Erythroblast (primary cell): Measurements from ENCODE around the gene PIGQ.

Experiments used
- DNase-seq, 2 experiments: peaks; one replicate each; lab custom pipeline; 2025; lab: John Stamatoyannopoulos, UW
- GATA1 ChIP-seq: IDR thresholded peaks from 2 replicates; pipeline ENCODE4 v1.6.1; 2011; ENCODE audit warnings: low read depth, mild to moderate bottlenecking, control low read depth, low read length, moderate library complexity
- POLR2A ChIP-seq: IDR thresholded peaks from 2 replicates; pipeline ENCODE4 v1.6.1; 2011; ENCODE audit warnings: mild to moderate bottlenecking, low read length

PIGQ gene

DNA sequence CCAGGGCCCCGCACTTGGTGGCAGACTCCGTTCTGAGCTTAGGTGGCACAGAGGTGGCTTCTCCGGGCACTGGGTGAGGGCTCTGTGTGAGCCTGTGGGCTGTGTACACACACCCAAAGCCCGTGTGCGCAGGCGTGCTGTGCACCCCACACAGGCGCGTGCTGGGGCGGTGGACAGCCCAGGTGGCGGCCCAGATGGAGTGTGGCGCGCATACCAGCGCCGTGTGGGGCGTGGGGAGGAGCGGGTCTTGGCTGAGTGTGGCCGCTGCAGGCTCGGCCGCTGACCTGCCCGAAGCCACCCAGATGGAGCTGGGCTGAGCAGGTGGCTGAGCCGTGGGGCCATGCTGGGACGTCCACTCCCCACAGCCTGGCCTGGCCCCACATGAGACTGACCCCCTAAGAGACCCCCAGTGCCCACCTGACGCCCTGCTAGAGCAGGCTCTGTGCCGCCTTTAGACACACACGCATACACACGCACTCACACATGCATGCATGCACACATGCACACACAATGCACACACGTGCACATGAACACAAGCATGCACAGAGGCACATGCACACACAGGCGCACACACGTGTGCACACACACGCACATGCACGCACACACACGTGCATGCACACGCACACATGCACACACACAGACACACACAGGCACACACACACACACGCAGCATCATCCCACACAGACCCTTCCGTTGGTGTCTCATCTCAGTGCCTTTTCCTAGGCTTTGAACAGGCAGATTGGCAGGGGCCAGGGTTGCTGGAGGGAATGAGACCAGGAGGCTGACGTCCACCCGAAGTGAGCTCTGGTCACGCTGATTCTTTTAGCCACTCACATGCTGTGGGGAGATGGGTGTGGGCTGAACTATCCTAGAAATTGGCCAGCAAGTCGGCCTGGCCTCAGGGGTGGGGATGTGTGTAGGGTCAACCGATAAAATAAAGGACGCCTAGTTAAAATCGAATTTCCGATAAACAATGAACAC, 7.5 kb upstream of the PIGQ start:
- TF ChIP-seq GATA1 (no peak), POLR2A (no peak)
- DNase-seq = no peak

DNA sequence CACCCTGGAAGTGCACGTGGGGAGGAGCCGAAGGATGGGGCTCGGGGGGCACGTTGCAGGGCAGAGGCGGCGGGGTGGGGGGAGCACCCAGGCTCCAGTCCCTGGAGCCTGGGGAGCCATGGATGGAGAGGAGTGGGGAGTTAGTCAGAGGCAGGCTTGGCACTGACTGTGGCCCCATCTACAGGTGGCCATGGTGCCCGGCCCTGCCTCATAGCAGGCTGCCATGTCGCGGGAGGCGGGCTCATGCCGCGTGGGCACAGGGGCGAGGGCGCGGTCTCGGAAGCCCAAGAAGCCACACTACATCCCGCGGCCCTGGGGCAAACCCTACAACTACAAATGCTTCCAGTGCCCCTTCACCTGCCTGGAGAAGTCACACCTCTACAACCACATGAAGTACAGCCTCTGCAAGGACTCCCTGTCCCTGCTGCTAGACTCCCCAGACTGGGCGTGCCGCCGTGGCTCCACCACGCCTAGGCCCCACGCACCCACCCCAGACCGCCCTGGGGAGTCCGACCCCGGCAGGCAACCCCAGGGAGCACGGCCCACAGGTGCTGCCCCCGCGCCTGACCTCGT, 6.6 kb upstream of the PIGQ start:
- no peak for TF ChIP-seq GATA1
- no peak for TF ChIP-seq POLR2A
- DNase-seq = no peak

DNA sequence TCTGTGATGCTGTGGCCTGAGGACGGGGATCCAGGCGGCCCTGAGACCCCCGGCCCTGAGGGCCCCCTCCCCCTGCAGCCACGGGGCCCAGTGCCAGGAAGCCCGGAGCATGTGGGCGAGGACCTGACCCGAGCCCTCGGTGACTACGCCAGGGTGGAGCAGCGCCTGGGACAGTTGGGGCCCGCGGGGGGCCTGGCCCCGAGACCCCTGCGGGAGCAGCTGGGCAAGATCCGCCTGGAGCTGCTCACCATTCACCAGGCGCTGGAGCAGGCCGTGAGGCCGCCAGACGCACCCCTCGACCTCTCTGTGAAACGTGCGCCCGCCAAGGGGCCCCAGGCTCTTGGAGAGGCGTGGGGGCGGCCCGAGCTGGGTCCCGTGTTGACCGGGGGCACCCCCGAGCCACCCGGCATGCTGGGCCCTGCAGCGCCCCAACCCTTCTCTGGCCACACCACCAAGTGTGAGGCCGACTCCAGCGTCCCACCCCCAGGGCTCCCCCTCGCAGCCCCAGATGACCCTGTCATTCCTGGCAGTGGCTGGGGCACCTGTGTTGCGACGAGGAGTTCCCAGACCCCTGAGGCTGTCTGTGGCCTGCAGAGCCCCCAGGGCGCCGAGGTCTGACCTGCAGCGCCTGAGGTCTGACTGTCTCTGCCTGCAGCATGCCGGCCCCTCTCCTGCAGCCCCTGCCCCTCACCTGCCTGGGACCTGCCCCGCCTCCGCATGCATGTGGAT, 4.9 kb upstream of the PIGQ start:
- TF ChIP-seq GATA1 (no peak), POLR2A (no peak)
- no peak for DNase-seq

DNA sequence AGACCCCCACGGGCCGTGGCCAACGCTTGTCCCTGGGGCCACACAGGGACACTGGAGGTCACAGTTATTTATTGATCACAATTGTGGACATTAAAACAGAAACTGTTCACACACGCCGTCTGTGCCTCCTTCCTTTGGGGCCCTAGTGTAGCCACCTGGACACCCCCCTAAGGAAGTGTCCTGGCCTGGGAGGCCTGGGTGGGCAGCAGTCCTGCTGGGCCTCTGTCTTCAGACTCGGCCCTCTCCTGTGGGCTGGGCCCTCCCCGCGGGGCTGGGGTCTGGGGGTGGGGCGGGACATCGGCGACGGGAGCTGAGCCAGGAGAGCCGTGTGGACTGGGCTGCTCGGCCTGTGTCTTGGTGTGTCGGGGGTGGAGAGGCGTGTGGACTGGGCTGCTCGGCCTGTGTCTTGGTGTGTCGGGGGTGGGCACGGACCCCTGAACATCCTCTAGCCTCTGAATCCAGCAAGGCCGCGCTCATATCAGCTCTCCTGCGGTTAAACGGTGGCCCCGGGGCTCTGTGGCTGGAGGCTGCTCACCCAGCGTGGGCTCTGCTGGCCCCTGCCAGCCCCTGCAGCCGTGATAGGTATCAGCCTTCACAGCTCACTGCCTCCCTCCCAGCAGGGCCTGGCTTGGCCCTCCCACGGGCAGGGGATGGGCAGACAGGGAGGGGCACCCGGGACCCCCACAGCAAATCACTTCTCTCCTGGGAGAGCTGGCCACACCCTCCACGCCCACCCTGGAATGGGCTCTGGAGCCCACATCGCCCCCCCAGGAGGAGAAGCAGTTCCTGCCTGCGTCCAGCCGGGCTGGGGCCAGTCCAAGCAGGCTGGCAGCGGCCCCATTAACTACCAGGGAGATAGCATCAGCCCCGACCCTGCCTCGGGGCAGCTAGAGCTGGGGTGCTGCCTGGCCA, 4.1 kb upstream of the PIGQ start:
- DNase-seq = peak; percentile 56 to 68
- TF ChIP-seq GATA1 (no peak), POLR2A (no peak)

DNA sequence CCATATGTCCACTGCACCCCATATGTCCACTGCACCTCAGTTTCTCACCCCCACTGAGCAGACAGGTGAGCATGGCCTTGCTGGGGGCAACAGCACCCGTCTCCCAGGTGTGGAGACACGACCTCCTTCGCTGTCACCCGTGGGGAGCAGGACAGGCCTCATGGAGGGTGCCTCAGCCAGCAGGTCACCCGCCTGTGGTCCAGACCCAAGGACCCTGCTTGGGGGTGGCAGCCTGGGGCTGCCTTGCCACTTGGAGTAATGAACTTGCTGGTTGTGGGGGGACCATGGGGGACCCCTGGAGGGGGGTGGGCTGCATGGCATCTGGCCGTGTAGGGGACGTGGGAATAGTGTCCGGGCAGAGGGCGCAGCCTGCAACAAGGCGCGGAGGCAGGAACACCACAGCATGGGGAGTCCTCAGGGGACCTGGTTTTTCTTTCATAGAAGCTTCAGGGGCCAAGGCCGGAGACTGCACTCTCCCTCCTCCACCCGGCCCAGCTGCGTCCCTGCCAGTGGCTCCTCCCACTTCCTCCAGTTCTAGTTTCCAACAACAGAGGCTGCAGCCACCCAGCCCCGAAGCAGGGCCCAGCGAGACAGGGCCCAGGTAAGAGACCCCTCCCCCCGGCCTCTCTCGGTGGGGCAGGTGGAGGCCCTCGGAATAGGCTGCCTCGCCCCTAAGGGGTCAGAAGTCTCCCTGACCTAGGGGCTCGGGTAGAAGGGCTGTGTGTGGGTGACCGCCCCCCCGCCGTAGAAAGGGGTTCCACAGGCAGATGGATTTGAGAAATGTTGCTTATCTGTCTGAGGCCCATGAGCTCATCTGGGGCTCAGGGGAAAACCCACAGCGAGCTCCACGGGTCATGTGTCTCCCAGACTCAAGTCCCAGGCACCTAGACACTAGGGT, 3.0 kb upstream of the PIGQ start, which contains the start of gene NHLRC4:
Gene NHLRC4, plus strand, starts transcription at position 531 of the 898 bp plus-strand sequence. CDS start 1,043 bp downstream, outside the sequence.
- TF ChIP-seq GATA1 = no peak
- TF ChIP-seq POLR2A = peak; percentile 68
- peak; percentile 92 to 93 for DNase-seq

DNA sequence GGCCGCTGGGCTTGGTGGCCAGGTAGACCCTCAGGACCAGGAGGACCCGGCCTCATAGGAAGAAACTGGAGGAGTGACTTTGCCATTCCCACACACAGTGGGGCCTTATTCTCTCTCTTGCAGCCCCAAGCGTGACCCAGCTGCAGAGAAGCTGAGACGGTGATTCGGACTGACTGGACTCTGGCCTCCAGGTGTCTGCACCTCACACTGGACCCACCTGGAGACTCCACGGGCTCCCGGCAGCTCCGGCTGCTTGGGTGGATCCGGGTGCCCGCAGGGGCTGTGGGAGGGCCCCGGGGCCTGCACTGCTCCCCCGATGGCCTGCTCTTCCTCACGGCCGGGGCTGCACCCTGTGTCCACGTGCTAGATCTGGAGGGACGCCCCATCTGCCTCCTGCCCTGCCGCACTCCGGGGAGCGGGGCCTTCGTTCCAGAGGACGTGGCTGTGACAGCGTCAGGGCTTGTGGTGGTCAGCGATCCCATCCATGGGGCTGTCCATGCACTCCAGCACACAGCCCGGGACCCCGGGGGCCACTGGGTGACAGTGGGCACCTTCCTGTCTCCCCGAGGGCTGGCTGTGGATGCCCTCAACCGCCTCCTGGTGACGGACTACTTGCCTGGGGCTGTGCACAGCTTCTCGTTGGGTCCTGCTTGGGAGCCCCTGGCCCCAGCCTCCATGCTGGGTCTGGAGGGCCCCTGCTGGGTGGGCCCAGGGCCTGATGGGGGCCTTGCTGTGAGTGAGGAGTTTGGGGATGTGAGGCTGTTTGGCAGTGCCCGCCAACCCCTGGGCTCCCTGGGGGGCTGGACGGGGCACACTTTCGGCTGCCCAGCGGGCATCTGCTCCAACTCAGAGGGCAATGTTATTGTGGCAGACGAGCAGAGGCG, 2.2 kb upstream of the PIGQ start:
- TF ChIP-seq GATA1 (no peak), POLR2A (peak; percentile 60)
- no peak for DNase-seq

DNA sequence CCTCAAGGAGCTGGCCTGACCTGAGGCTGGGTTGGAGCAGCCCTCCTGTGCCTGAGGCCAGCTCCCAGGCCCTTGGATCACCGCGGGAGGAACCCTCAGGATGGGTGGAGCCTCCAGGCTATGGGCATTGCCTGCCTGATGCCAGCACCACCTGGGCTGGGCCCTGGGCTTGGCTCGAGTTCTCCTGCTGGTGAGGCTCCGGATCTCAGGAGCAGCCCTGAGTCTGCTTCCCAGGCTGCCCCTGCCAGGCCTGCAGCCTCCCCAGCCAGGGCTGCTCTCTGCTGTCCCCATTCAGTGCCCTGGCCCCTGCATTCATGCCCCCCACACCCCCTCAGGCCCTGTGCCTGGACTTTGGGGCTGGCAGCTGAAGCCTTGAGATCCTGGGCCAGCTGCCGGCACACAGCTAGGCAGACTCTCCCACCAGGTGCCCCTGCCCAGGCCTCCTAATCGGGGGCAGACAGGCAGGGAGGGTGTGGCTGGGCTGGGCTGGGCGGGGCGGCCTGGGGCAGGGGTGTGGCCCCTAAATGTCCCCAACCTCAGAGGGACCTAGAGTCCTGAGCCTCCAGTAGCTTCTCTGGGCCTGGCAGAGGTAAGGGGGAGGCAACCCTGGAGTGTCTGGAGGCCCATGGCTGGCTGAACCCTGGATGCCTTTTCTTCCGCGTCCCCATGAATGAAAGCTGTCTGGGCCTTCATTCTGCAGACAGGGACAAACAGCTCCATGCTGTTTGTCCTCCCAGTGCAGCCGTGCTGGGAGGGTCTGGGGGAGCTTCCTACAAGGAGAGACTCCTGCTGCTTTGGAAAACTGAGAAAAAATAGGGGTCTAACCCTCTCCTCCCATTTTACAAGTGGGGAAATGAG, 1.1 kb upstream of the PIGQ start:
- peak; percentile 94 to 97 for DNase-seq
- TF ChIP-seq POLR2A = peak; percentile 95
- no peak for TF ChIP-seq GATA1

DNA sequence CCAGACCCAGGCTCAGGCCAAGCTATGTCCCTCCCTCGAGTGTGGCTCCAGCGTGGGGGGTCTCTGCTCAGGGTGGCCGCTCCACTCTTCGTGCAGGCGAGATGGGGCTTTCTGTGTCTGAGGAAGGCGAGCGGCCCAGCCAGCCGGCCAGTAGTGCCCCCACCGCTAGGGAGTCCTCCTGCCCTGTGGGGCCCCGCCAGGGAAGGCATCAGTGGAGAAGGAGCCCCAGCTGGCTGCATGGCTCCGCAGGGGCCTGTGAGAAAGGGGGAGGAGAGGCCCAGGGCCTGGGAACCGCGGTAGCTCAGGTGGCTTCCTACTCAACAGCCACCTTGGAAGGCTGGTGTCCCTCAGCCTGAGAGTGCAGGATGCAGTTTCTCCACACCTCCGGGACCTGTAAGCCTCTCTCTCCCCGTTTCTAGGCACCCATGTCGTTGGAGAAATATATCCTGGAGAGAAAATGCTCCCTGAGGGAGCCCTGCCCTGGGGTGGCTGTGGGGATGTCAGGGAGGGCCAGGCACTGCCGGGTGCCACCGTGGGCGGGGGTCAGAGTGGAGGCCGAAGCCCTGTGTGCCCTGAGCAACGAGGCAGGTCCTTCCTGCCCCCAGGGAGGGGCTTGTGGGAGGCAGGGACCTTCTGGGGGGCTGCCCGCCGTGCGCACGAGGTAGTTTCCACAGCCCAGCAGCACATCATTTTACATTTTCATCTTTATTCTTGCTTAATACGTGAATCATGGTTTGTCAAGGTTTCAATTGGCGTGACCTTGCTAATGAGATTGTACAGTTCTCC, 3.3 kb downstream of the PIGQ start:
- TF ChIP-seq POLR2A (peak; percentile 26), GATA1 (no peak)
- DNase-seq = no peak

DNA sequence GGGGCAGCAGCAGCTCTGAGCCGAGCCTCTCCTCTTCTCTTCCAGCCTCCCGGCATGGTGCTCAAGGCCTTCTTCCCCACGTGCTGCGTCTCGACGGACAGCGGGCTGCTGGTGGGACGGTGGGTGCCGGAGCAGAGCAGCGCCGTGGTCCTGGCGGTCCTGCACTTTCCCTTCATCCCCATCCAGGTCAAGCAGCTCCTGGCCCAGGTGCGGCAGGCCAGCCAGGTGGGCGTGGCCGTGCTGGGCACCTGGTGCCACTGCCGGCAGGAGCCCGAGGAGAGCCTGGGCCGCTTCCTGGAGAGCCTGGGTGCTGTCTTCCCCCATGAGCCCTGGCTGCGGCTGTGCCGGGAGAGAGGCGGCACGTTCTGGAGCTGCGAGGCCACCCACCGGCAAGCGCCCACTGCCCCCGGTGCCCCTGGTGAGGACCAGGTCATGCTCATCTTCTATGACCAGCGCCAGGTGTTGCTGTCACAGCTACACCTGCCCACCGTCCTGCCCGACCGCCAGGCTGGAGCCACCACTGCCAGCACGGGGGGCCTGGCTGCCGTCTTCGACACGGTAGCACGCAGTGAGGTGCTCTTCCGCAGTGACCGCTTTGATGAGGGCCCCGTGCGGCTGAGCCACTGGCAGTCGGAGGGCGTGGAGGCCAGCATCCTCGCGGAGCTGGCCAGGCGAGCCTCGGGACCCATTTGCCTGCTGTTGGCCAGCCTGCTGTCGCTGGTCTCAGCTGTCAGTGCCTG, 4.4 kb downstream of the PIGQ start:
- DNase-seq = no peak
- TF ChIP-seq POLR2A = no peak
- TF ChIP-seq GATA1 = no peak
